CD14-positive monocyte (primary cell): ENCODE results near the gene STARD7. TPM values are rescaled to one million over a fixed set of nuclear protein-coding genes. Genes with fewer than 3 reads are reported as not detected.

Experiments used
- DNase-seq, 3 donors: peaks; one replicate each; pipeline ENCODE4 v3.0.0-alpha.2; 2011 to 2022
- H2AFZ ChIP-seq: 2 replicates; pipeline ENCODE4 v1.6.0; 2012; ENCODE audit warnings: mild to moderate bottlenecking, low read depth, low read length, inconsistent platforms; ENCODE audit not compliant: insufficient read depth, poor library complexity, severe bottlenecking
- H3K27ac ChIP-seq, 2 donors: 1 replicate in 1 of 2; 2 replicates in 1 of 2; pipeline ENCODE4 v1.5.1; 2012 to 2013; ENCODE audit warnings: low read length in 2 of 2, control low read depth in 1 of 2, inconsistent platforms in 1 of 2, low read depth in 1 of 2, mild to moderate bottlenecking in 1 of 2
- H3K27me3 ChIP-seq, 2 donors: one replicate each; pipeline versions ENCODE4 v1.6.0 to v1.6.1; 2011 to 2013; ENCODE audit warnings: low read length in 2 of 2; ENCODE audit not compliant: control insufficient read depth in 2 of 2, insufficient read depth in 2 of 2
- H3K36me3 ChIP-seq, 2 donors: replicated peaks in 1 of 2; 1 replicate in 1 of 2; 2 replicates in 1 of 2; pipeline versions ENCODE4 v1.5.1 to v1.6.1; 2012 to 2013; ENCODE audit warnings: low read length in 2 of 2, control low read depth in 1 of 2, inconsistent platforms in 1 of 2, mild to moderate bottlenecking in 1 of 2; ENCODE audit not compliant: insufficient read depth in 2 of 2, control insufficient read depth in 1 of 2
- H3K4me1 ChIP-seq, 2 donors: 1 replicate in 1 of 2; 2 replicates in 1 of 2; pipeline versions ENCODE4 v1.5.1 to v1.6.1; 2012 to 2013; ENCODE audit warnings: low read length in 2 of 2, control low read depth in 1 of 2, inconsistent platforms in 1 of 2, mild to moderate bottlenecking in 1 of 2, moderate library complexity in 1 of 2; ENCODE audit not compliant: insufficient read depth in 2 of 2, control insufficient read depth in 1 of 2
- H3K4me2 ChIP-seq: replicated peaks from 2 replicates; pipeline ENCODE3; 2012; ENCODE audit warnings: low read length, moderate library complexity, mild to moderate bottlenecking; ENCODE audit not compliant: poor library complexity, severe bottlenecking; ENCODE audit errors: extremely low read depth
- H3K4me3 ChIP-seq, 3 experiments: fragments of 200-600 bp in 1 of 3; sonication (generic) in 1 of 3; replicated peaks in 1 of 3; 1 replicate in 2 of 3; 2 replicates in 1 of 3; pipeline ENCODE4 v1.5.1; 2011 to 2013; ENCODE audit warnings: low read length in 3 of 3, mild to moderate bottlenecking in 3 of 3, control low read depth in 2 of 3, low read depth in 2 of 3, inconsistent platforms in 1 of 3, moderate library complexity in 1 of 3
- H3K79me2 ChIP-seq: 2 replicates; pipeline ENCODE4 v1.6.0; 2012; ENCODE audit warnings: mild to moderate bottlenecking, control low read depth, inconsistent platforms, low read length, moderate library complexity; ENCODE audit not compliant: insufficient read depth
- H3K9ac ChIP-seq: 2 replicates; pipeline ENCODE4 v1.6.0; 2017; ENCODE audit warnings: low read length, mild to moderate bottlenecking; ENCODE audit not compliant: insufficient read depth, poor library complexity, severe bottlenecking
- H3K9me3 ChIP-seq, 2 donors: replicated peaks in 1 of 2; 1 replicate in 1 of 2; 2 replicates in 1 of 2; pipeline versions ENCODE4 v1.5.1 to v1.6.1; 2012 to 2013; ENCODE audit warnings: low read length in 2 of 2, control low read depth in 1 of 2; ENCODE audit not compliant: control insufficient read depth in 1 of 2, insufficient read depth in 1 of 2
- H4K20me1 ChIP-seq: 2 replicates; pipeline ENCODE4 v1.6.0; 2012; ENCODE audit warnings: mild to moderate bottlenecking, low read length, control low read depth, moderate library complexity; ENCODE audit not compliant: insufficient read depth
- H3K27ac Mint-ChIP-seq, 7 donors: one replicate each; pipeline ENCODE4 v1.8.0; 2020; ENCODE audit warnings: mild to moderate bottlenecking in 7 of 7, mixed read lengths in 7 of 7, moderate library complexity in 6 of 7, inconsistent platforms in 2 of 7
- H3K27me3 Mint-ChIP-seq, 3 donors: one replicate each; pipeline ENCODE4 v1.8.0; 2021 to 2022; ENCODE audit warnings: low read depth in 3 of 3, mild to moderate bottlenecking in 3 of 3, mixed read lengths in 3 of 3, moderate library complexity in 3 of 3, inconsistent platforms in 1 of 3
- H3K36me3 Mint-ChIP-seq, 2 donors: one replicate each; pipeline ENCODE4 v1.8.0; 2020; ENCODE audit warnings: mixed read lengths in 2 of 2, inconsistent platforms in 1 of 2, mild to moderate bottlenecking in 1 of 2
- H3K4me1 Mint-ChIP-seq: one replicate; pipeline ENCODE4 v1.8.0; 2020; ENCODE audit warnings: mild to moderate bottlenecking, mixed read lengths
- H3K4me3 Mint-ChIP-seq, 2 donors: one replicate each; pipeline ENCODE4 v1.8.0; 2020; ENCODE audit warnings: mild to moderate bottlenecking in 2 of 2, mixed read lengths in 2 of 2, moderate library complexity in 1 of 2
- H3K9me3 Mint-ChIP-seq, 7 donors: one replicate each; pipeline ENCODE4 v1.8.0; 2020 to 2022; ENCODE audit warnings: mixed read lengths in 7 of 7, mild to moderate bottlenecking in 6 of 7, moderate library complexity in 6 of 7, inconsistent platforms in 2 of 7
- WGBS: methylation state at CpG from one replicate; pipeline ENCODE4 v1.1.5; 2013; ENCODE audit warnings: missing lambda C conversion rate; ENCODE audit not compliant: insufficient coverage; 5-methylcytosine and 5-hydroxymethylcytosine counted together
- intact Hi-C, 2 donors: fragments of 100-400 bp; cut with micrococcal nuclease; formaldehyde crosslinking; loops; one replicate each; pipeline versions ENCODE4 v1.15.0 to v1.15.1; 2023
- polyA plus RNA-seq, 3 donors: library from polyadenylated mRNA; depleted of rRNA in 1 of 3; unstranded in 2 of 3; stranded (reverse) in 1 of 3; fragments of 300-500 nt in 2 of 3; fragments of >200 nt in 1 of 3; fragmentation: Illumina TruSeq in 2 of 3; gene quantifications; 1 replicate in 2 of 3; 2 replicates in 1 of 3; pipeline ENCODE4 v1.2.3, GENCODE V29; 2012 to 2021
- TF ChIP-seq, protein P1 (sequence below): fragments of 200-600 bp; IDR thresholded peaks from one replicate; pipeline ENCODE4 v1.8.0; 2022; ENCODE audit warnings: antibody characterized with exemption, mild to moderate bottlenecking

The STARD7 gene
- polyA plus RNA-seq, 3 donors = 38.0 to 179 (median 172) TPM

DNA sequence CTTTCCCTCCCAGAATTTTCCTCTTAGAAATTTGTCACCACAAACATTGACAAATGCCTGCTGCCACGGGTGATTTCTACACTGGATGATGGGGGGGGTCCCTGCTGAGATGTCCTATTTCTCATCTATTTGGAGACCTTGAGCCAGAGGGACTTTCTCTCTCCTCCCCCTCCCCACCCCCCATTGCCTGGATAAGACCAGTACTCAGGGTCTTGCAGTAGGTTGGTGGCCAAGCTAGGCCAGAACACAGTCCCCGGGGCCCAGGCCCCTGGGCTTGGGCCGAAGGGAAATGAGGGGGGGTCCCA, 62.8 kb downstream of the STARD7 start:
- Histone ChIP-seq H4K20me1 (peaks cover 33% of the 10 kb centered on the region), H3K9ac (peak overlapping the region; percentile 84), H2AFZ (no peak overlapping the region), H3K9me3 (no peaks in the 10 kb centered on the region), H3K4me2 (peak overlapping the region; percentile 91), H3K79me2 (peaks cover 7% of the 10 kb centered on the region), H3K4me3 (peak overlapping the region; percentile 10 to 93 (median 22)), H3K4me1 (peaks cover 49 to 59% of the 10 kb centered on the region in 2 donors), H3K27ac (peak overlapping the region; percentile 95 to 98), H3K36me3 (no peaks in the 10 kb centered on the region), H3K27me3 (no peaks in the 10 kb centered on the region)
- peaks cover 0 to 13% (median 3%) of the 10 kb centered on the region in 3 donors for H3K27me3 Mint-ChIP-seq
- TF ChIP-seq, protein P1, sequence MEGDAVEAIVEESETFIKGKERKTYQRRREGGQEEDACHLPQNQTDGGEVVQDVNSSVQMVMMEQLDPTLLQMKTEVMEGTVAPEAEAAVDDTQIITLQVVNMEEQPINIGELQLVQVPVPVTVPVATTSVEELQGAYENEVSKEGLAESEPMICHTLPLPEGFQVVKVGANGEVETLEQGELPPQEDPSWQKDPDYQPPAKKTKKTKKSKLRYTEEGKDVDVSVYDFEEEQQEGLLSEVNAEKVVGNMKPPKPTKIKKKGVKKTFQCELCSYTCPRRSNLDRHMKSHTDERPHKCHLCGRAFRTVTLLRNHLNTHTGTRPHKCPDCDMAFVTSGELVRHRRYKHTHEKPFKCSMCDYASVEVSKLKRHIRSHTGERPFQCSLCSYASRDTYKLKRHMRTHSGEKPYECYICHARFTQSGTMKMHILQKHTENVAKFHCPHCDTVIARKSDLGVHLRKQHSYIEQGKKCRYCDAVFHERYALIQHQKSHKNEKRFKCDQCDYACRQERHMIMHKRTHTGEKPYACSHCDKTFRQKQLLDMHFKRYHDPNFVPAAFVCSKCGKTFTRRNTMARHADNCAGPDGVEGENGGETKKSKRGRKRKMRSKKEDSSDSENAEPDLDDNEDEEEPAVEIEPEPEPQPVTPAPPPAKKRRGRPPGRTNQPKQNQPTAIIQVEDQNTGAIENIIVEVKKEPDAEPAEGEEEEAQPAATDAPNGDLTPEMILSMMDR = no peak
- H3K4me3 Mint-ChIP-seq = peak overlapping the region; percentile 76 to 78
- H3K27ac Mint-ChIP-seq = peak overlapping the region; percentile 95 to 99 (median 98)
- DNase-seq = peak in 2 of 3 donors; percentile 37 to 85
- peaks cover 62% of the 10 kb centered on the region for H3K4me1 Mint-ChIP-seq
- intact Hi-C loops = loop anchor here (10.0 kb wide), 2 partner anchors 119 to 389 kb away; partner anchors contain the start of genes ARID5A (in 2 of the 2), CIAO1 (in 1 of the 2) and TMEM127 (in 1 of the 2)
- peaks cover 0 to 3% (median 0%) of the 10 kb centered on the region in 7 donors for H3K9me3 Mint-ChIP-seq
- 0% methylated on average over 2 of the region's 3 CpGs for WGBS
- H3K36me3 Mint-ChIP-seq = peaks cover 12 to 15% of the 10 kb centered on the region in 2 donors

DNA sequence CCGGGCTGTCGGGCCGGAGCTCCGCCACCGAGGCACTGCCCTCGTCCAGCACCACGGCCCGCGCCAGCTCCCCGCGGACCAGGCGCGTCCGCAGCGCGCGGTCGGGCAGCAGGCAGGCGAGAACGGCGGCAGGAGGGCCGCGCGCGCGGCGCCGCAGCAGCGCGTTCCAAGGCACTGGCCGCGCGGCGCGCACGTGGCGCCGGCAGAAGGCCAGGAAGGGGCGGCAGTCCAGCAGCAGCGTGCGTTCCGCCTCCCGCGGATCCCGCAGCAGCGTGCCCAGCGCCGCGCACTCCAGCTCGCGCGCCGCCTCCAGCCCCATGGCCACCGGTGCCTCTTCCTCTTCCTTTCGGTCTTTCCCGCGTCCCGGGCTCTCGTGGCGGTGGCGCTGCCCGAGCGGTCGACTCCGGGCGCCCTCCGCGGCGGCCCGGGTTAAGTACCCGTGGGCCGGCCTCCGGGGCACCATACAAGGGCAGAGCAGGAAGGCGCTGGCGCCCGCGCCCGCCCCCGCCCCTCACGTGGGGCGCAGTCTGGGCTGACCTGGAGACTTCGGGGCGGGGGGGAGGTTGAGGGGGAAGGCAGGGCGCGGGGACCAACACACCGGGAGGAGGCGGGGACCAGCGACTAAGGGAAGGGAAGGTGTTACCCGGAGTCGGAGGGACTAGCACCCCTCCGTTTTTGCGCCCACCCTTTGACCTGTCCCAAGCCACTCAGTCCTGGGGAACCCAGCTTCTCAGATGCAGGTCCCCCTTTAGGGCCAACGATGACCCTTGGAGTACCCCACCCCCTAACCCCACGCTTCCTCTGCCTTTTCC, 63.4 kb downstream of the STARD7 start, which contains the start of gene DUSP2:
TSS of gene DUSP2 (minus strand) at position 405 of the 812 bp plus-strand sequence. CDS start at position 319, 86 bp downstream.
- H3K27ac Mint-ChIP-seq = peak within 1 kb of the TSS; percentile 95 to 99 (median 98)
- Histone ChIP-seq H3K4me2 (peak within 1 kb of the TSS; percentile 91), H3K4me3 (peak within 1 kb of the TSS; percentile 40 to 93 (median 64)), H4K20me1 (peaks cover 33% of the 10 kb centered on the region), H3K4me1 (peaks cover 49 to 59% of the 10 kb centered on the region in 2 donors), H3K9me3 (no peaks in the 10 kb centered on the region), H3K79me2 (peaks cover 7% of the 10 kb centered on the region), H3K27ac (peak within 1 kb of the TSS; percentile 95 to 98), H3K36me3 (no peaks in the 10 kb centered on the region), H2AFZ (peak within 1 kb of the TSS; percentile 46), H3K27me3 (no peaks in the 10 kb centered on the region), H3K9ac (peak within 1 kb of the TSS; percentile 84)
- WGBS = under 1% methylated on average over 69 of the region's 94 CpGs
- H3K4me3 Mint-ChIP-seq = peak within 1 kb of the TSS; percentile 91 to 96
- intact Hi-C loops = loop anchor here (10.0 kb wide), 2 partner anchors 120 to 390 kb away; partner anchors contain the start of genes ARID5A (in 2 of the 2), CIAO1 (in 1 of the 2) and TMEM127 (in 1 of the 2)
- peak; percentile 86 to 93 (median 92) for DNase-seq
- TF ChIP-seq, protein P1 = no peak
- peaks cover 0 to 13% (median 3%) of the 10 kb centered on the region in 3 donors for H3K27me3 Mint-ChIP-seq
- H3K4me1 Mint-ChIP-seq = peaks cover 60% of the 10 kb centered on the region
- H3K36me3 Mint-ChIP-seq = peaks cover 12 to 15% of the 10 kb centered on the region in 2 donors
- H3K9me3 Mint-ChIP-seq = peaks cover 0 to 3% (median 0%) of the 10 kb centered on the region in 7 donors
